Measurements from ENCODE around the gene SLC39A10. TPM values are rescaled to one million over a fixed set of nuclear protein-coding genes. Genes with fewer than 3 reads are reported as not detected.

The SLC39A10 gene
- total and polyA plus RNA-seq, 9 of the 15 experiments (the other 6 are each of a cell fraction or from before 2014, with no cell fraction given): 12.5 to 40.1 (median 23.1) TPM

GRCh38 chr2:195646424-195646823 lies 10.6 kb upstream of the SLC39A10 start (continued):
- TF ChIP-seq MGA (IDR thresholded peaks at IDR 0.05): peak; percentile 30; the same call in 1 of the 2 replicates
- TF ChIP-seq CXXC5 (CRISPR knock-in tag; IDR thresholded peaks at IDR 0.05): no peak
- no peak for TF ChIP-seq PML (IDR thresholded peaks at IDR 0.05; ENCODE audit: low read length)
- TF ChIP-seq EWSR1 (IDR thresholded peaks at IDR 0.05; ENCODE audit: borderline replicate concordance, low read depth, partially characterized antibody): no peak
- TF ChIP-seq ZNF263 (CRISPR knock-in tag; IDR thresholded peaks at IDR 0.05; ENCODE audit: borderline replicate concordance): no peak
- TF ChIP-seq ZBTB7A (IDR thresholded peaks at IDR 0.05; ENCODE audit: borderline replicate concordance, control insufficient read depth, low read depth, low read length): peak; percentile 31; the same call in 1 of the 2 replicates
- TF ChIP-seq RAD21 (CRISPR knock-in tag; conservative IDR thresholded peaks at IDR 0.05 in 1 of 2, IDR thresholded peaks at IDR 0.05 in 1 of 2): 0 out of 4 replicates have a peak, but pooled peaks of 1 of the 2 experiments have one; percentile 5
- TF ChIP-seq ZNF592 (IDR thresholded peaks at IDR 0.05): 0 out of 2 replicates have a peak, but pooled peaks have one; percentile 19
- TF ChIP-seq ETS2 (tag; IDR thresholded peaks at IDR 0.05; ENCODE audit: borderline replicate concordance, poor library complexity, severe bottlenecking): no peak
- TF ChIP-seq ZNF184 (CRISPR knock-in tag; IDR thresholded peaks at IDR 0.05): no peak
- TF ChIP-seq SPI1 (IDR thresholded peaks at IDR 0.05; ENCODE audit: borderline replicate concordance, low read depth, low read length): peak; percentile 45; the same call in 1 of the 2 replicates

Measured in K562 (cell line).